GM18951 (cell line): ENCODE measurements around the gene PAM.
"Not testable (repeated sequence)": the region's sequence is repeated elsewhere in the genome, so short reads cannot be mapped to it uniquely, and the experiment has no call there.

ENCODE experiments used
- POLR2A ChIP-seq: IDR thresholded peaks from 4 replicates; pipeline ENCODE4 v1.6.1; 2011; ENCODE audit warnings: mild to moderate bottlenecking; ENCODE audit not compliant: insufficient read length, insufficient read depth; ENCODE audit errors: extremely low read depth
- in situ Hi-C: fragments of 300-500 bp; cut with MboI; formaldehyde crosslinking; loops from one replicate; pipeline ENCODE4 v1.12.0; 2022; ENCODE audit warnings: low sequenced_read_pairs, mixed read lengths, inconsistent platforms; ENCODE audit not compliant: unreplicated experiment

The PAM gene

DNA sequence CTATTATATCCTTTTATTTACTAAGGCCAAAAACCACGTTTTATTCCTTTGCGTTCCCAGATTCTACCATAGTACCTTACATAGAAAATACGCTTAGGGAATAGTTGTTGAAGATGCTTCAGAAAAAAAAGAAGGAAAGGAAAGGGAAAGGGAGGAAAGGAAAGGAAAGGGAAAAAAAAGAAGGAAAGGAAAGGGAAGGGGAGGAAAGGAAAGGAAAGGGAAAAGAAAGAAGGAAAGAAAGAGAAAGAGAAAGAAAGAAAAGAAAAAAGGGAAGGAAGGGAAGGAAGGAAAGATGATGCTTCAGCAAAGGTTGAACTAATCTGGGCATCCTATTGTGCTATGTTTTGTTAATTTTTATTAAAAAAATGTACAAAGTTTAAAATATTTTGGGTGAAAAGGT lies 233.4 kb downstream of the PAM start:
- in situ Hi-C loops = no loop called here
- TF ChIP-seq POLR2A = no peak

DNA sequence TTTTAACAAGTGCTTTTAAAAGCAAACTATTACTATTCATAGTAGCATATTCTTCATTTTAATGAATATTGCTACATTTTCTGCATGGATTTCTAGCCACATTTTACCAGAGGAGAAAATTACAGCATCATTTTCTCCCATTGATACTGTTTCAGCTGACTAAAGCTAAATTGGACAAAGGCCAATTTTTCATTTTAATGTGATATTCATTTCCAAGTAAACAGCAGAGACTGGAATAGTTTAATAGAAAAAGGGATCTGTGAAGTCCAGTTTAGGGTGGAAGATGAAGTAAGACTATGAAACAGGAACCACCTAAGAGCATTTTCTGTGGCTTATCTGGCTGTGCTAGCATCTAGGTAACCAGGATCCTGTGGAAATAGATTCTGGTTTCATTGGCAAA lies 236.7 kb downstream of the PAM start:
- no peak for TF ChIP-seq POLR2A
- in situ Hi-C loops = no loop called here

DNA sequence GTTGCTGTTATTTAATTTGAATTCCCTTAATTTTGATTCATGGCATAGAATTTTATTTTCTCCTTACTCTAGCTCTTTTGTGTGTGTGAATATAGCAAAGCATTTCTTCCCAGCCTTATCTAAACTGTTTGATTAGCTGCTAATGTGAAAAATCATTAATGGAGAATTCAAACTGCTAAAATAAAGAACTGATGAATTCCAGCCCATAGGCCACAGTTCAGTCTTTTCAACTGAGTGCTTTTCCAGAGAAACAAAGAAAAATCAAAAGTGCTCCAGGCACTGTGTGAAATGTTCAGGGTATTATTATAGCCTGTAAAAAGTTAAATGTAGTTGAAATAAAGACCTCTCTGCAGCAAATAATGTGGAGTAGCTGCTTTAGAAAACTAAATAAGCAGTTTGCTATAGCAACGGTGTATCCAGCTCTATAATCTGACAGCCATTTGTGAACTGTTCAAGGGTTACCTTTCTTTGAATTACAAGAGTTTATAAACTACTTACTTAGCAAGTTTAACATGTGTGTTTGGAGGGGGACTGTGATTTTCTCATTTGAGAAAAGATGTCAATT lies 241.0 kb downstream of the PAM start:
- in situ Hi-C loops = no loop called here
- no peak for TF ChIP-seq POLR2A

DNA sequence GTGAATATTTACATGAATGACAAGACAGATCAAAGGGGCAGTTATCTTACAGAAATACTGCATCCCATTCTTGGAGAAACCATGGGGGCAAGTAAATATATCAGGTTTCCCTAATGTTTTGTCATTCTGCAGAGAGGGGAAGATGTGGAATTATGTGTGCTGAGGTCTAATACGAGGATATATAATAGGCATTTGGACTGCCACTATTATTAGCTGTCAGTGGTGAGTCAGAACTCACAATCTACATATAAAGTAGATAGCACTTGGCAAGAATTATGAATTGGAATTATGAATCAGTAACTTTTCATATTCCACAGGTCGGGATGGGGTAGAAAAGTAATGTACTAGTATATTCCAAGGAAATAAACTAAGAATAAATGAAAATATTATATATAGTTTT lies 243.1 kb downstream of the PAM start:
- no peak for TF ChIP-seq POLR2A
- in situ Hi-C loops = no loop called here

DNA sequence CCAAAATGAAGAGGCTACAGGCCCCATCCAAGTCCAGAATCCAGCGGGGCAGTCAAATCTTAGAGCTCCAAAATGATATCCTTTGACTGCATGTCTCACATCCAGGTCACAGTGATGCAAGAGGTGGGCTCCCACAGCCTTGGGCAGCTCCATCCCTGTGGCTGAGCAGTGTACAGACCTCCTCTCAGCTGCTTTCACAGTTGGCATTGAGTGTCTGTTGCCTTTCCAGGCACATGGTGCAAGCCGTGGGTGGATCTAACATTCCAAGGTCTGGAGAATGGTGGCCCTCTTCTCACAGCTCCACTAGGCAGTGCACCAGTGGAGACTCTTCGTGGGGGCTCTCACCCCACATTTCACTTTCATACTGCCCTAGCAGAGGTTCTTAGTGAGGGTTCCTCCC lies 244.1 kb downstream of the PAM start:
- in situ Hi-C loops = no loop called here
- no peak for TF ChIP-seq POLR2A

DNA sequence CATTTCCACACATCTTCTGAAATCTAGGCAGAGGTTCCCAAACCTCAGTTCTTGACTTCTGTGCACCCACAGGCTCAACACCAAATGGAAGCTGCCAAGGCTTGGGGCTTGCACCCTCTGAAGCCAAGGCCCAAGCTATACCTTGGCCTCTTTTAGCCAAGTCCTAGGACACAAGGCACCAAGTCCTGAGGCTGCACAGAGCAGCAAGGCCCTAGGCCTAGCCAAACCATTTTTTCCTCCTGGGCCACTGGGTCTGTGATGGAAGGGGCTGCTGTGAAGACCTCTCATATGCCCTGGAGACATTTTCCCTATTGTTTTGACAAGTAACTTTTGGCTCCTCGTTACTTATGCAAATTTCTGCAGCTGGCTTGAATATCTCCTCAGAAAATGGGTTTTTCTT lies 244.5 kb downstream of the PAM start:
- in situ Hi-C loops = not testable (repeated sequence)

DNA sequence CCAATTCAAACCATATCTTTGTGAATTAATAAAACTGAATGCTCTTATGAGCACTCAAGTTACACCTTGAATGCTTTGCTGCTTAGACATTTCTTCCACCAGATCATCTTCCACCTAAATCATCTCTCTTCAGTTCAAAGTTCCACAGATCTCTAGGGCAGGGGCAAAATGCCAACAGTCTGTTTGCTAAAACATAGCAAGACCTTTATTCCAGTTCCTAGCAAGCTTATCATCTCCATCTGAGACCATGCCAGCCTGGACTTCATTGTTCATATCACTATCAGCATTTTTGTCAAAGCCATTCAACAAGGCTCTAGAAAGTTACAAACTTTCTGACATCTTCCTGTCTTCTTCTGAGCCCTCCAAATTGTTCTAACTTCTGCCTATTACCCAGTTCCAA lies 245.0 kb downstream of the PAM start:
- TF ChIP-seq POLR2A = no peak
- in situ Hi-C loops = no loop called here

DNA sequence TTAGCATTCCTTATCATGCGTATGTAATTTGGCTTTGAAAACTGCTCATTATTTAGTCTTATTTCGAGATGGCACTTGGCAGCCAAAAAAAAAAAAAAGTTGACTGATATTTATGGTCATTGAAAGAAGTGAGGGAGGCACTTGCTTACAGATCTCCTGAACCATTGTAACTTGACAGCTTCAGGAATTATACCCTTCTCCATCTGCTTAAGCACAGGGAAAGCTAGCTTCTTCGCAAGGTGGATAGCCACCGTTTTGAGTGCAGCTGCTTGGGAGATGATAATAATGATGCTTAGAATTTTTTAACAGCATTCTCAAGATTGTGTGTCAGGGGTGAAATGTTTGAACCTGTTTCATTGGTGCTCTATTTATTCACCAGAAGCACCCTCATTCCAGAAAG lies 248.8 kb downstream of the PAM start:
- in situ Hi-C loops = no loop called here
- no peak for TF ChIP-seq POLR2A

DNA sequence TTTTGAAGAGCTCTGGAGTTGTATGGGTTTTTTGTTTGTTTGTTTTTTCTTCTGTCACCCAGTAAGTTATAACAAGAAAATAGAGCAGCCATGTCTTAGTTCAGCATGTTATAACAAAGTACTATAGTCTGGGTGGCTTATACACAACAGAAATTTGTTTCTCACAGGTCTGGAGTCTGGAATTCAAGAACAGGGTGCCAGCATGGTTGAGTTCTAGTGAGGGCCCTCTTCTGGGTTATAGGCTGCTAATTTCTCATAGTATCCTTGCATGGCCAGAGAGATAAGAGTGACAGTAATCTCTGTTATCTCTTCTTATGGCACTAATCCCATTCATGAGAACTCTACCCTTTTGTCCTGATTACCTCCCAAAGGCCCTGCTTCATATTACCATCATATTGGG lies 250.2 kb downstream of the PAM start:
- no peak for TF ChIP-seq POLR2A

DNA sequence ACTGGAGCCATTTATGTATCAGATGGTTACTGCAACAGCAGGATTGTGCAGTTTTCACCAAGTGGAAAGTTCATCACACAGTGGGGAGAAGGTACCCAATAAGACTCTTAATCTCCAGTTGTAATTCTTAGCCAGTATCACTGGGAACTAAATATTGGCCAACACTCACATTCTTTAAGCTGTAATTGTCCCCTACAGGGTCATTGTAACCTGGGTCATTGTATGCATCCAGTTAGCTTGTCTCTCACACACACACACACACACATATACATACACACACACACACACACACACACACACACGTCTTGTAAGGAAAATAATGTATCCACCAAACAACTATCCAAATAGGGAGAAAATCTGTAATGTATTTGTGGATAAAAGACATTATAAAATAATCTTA lies 251.8 kb downstream of the PAM start:
- TF ChIP-seq POLR2A = no peak
- in situ Hi-C loops = no loop called here

More for the DNA sequence above, 250.2 kb downstream of the PAM start:
- in situ Hi-C loops = no loop called here

DNA sequence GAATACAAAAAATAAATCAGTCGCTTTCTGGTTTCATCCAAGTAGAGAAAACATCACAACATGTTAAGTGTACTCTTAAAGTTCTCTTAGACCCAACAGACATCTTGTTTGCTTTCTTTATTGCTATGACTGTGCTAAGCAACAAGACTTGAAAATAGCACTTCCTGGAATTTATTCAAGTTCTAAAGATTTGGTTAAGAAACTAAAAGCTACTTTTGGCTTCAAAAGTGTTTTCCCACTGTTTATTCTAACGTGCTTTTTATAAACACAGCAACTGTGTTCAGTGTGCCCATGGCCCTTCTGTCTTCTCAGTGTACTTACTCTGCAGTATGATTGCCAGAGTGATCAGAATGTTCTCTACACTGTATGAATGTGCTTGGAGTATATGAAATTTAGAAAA lies 255.1 kb downstream of the PAM start:
- in situ Hi-C loops = no loop called here
- no peak for TF ChIP-seq POLR2A

DNA sequence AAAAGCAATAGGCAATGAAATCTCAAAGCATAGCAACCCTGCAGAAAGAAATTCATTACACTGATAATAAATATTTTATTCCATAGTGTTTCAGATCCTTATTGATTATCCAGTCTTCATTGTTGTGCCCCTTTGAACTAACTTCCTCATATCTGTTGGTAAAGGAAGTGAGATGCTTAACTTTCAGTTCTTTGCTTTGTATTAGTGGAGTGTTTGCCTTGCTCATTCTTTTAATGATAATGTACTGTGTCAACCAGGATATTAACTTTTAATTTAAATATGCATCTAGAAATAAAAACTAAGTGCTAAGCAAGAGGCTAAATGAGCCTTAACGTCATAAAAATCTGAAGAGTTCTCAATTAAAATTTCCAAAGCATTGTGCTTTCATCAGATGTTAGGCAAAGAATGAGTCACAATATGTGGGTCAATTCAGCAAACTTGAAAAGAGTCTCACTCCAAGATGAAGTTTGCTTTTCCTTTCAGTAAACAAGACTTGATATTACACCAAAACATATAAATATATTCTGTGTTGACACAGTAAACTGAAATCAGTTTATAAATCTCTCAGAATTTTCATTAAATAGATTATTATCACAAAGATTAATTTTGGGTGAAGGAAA lies 258.9 kb downstream of the PAM start:
- TF ChIP-seq POLR2A = no peak
- in situ Hi-C loops = no loop called here

DNA sequence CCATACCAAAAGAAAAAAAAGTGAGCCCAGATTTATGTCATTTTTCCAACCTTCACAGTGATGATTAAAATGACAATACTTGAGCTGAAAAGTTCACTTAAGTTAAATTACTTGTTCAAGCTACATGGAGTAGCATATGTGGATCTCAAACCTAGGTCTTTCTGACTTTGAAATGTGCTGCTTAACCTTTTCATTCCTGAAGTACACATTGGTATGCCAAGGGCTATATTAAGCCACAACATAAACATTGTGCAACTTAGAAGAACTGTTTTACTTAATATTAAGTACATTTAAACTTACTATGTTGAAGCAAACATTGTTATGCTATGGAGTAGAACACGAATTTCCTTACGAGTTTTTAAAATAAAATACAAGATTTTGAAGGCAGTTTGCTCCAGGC lies 259.9 kb downstream of the PAM start:
- TF ChIP-seq POLR2A = no peak
- in situ Hi-C loops = no loop called here

DNA sequence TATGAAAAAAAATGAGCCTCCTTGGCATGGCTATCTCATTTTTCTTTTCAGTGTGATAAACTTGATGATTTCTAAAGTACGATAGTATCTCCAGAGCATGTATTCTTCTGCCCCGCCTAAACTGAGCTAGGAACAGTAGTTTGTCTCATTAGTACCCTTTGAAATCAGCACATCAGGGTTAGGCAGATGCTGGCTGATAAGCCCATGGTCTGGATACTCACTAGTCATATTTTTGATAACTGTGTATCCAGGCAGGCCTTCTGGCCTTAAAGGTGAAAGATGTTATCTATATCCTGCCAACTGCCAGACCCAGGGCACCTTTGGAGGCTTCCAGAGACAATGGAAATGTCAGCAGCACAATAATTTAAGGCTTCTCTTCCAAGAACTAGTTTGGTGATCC lies 261.1 kb downstream of the PAM start:
- in situ Hi-C loops = no loop called here
- no peak for TF ChIP-seq POLR2A

DNA sequence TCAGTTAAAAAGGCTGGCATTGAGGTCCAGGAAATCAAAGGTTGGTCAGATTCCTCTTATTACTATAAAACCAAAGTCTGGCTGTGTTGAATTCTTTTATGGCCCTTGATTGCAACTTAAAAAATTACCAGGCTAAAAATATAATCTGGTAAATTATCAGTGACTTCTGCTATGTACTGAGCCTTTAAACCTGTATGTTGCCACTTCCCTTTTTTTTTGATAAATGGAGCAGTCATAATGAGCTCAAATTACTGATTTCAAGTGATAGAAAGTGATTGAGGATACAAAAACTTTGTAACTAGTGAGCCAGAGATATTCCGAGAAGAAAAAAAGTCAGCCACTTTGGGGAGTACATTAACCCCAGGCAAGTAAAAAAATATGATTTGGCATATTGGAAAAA lies 264.7 kb downstream of the PAM start:
- in situ Hi-C loops = no loop called here
- no peak for TF ChIP-seq POLR2A
